ENCODE measurements around the gene FICD.
"Not testable (repeated sequence)": the region's sequence is repeated elsewhere in the genome, so short reads cannot be mapped to it uniquely, and the experiment has no call there.

Gene FICD

GRCh38 chr12:108538616-108539195 is 23.6 kb downstream of the FICD start:
- TF ChIP-seq, protein P1, sequence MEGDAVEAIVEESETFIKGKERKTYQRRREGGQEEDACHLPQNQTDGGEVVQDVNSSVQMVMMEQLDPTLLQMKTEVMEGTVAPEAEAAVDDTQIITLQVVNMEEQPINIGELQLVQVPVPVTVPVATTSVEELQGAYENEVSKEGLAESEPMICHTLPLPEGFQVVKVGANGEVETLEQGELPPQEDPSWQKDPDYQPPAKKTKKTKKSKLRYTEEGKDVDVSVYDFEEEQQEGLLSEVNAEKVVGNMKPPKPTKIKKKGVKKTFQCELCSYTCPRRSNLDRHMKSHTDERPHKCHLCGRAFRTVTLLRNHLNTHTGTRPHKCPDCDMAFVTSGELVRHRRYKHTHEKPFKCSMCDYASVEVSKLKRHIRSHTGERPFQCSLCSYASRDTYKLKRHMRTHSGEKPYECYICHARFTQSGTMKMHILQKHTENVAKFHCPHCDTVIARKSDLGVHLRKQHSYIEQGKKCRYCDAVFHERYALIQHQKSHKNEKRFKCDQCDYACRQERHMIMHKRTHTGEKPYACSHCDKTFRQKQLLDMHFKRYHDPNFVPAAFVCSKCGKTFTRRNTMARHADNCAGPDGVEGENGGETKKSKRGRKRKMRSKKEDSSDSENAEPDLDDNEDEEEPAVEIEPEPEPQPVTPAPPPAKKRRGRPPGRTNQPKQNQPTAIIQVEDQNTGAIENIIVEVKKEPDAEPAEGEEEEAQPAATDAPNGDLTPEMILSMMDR (conservative IDR thresholded peaks at IDR 0.05; ENCODE audit: low read length): no peak
- no peak for DNase-seq (ENCODE audit: low read depth)
- no peak overlapping the region for H3K4me3 ChIP-seq (ENCODE audit: low read length)

GRCh38 chr12:108542320-108542719 is 27.2 kb downstream of the FICD start:
- TF ChIP-seq, protein P1 (conservative IDR thresholded peaks at IDR 0.05; ENCODE audit: low read length): no peak
- no peak overlapping the region for H3K4me3 ChIP-seq (ENCODE audit: low read length)

DNA sequence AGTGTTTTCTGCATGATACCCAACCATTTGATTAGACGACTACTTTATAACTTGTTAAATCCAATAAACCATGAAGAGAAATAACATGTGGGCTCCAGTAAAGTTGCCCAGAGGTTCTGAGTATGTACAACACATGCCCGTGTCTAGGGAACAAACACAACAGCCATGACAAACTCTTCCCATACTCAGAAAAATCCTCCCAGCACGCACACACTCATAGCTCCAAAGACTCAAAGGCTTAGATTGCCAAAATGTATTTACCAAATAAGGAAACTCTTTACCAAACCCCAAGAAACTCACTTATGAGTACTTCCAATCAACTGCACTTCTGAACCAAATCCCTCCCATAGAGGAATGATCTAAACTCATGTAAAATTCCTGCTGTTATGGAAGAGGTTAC is 28.6 kb downstream of the FICD start:
- H3K4me3 ChIP-seq (ENCODE audit: low read length): no peak overlapping the region
- TF ChIP-seq, protein P1 (conservative IDR thresholded peaks at IDR 0.05; ENCODE audit: low read length): no peak
- peak; percentile 68 for DNase-seq (ENCODE audit: low read depth)

More at GRCh38 chr12:108542320-108542719, 27.2 kb downstream of the FICD start:
- DNase-seq (ENCODE audit: low read depth): peak; percentile 25

DNA sequence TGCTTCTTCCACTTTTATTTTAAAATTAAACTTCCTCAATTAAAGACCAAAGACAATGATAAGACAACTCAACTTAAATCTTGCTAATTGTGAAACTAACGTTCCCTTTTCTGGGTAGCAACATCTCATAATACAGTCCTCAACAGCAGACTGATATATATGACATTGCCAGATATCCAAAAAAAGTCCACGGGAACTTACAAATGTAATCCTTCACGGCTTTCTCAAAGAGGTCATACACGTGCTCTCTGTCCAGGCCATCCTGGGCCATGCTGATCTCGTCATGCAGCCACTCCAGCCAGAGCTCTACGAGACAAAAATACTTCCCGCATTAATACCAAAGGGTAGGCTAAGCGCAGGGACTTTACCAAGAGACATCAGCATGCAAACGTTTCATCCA is 32.6 kb downstream of the FICD start:
- TF ChIP-seq, protein P1 (conservative IDR thresholded peaks at IDR 0.05; ENCODE audit: low read length): no peak
- DNase-seq (ENCODE audit: low read depth): no peak
- H3K4me3 ChIP-seq (ENCODE audit: low read length): no peak overlapping the region

DNA sequence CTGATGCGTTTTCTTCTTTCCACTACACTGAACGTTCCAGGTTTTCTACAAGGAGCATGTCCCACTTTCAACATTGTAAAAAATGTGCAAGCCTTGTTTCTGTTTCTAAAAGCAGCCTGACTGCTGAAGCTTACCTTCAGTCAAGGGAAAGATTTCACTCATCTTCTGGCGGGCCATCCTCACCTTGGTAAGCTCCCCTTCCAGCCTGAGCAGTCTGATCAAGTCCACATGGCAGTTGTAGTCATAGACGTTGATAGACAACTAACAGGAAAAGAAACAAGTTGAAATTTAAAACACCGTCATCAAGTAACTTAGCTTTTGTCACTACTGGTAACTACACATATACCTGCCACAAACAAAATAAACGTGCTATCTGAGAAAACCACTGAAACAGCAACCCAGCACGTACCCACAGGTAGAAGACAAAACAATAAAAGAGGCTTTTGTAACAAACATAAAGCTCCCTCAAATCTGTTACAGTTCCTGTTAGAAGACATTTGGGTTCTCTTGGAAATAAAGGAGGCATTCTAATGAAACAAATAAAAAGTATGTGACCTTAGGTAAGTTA is 34.0 kb downstream of the FICD start:
- TF ChIP-seq, protein P1 (conservative IDR thresholded peaks at IDR 0.05; ENCODE audit: low read length): no peak
- no peak for DNase-seq (ENCODE audit: low read depth)
- no peak overlapping the region for H3K4me3 ChIP-seq (ENCODE audit: low read length)

DNA sequence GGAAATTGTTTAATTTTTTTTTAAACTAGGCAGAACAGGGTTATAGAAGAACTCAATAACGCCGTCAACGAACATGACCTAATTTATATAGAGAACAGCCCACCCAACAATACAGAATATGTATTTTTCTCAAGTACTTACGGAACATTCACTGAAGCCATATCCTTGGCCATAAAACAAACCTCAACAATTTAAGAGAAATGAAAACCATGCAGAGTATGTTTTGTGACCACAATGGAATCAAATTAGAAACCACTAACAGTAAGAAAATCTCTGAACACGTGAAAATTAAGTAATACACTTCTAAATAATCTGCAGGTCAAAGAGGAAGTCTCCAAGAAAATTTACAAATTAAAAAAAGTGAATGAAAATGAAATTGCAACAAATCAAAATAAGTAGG is 36.5 kb downstream of the FICD start:
- DNase-seq (ENCODE audit: low read depth): peak; percentile 86
- TF ChIP-seq, protein P1 (conservative IDR thresholded peaks at IDR 0.05; ENCODE audit: low read length): no peak

DNA sequence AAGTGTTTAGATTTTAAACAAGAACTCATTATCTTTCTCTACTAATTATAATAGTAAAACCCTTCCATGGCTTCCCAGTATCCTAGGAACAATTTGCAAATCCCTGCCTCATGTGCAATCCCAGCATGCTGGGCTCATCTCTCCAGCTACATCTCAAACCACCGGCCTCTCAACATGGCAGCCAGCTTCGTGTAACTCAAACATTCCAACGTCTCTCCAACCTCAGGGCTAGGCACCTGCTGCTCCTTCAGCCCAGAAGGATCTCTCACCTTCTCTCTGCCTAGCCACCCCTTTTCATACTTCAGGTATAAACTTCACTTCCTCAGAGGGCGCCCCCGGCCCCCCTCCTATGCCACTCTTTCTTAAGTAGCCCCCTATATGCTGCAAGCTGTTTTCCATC is 38.7 kb downstream of the FICD start:
- no peak for DNase-seq (ENCODE audit: low read depth)
- H3K4me3 ChIP-seq (ENCODE audit: low read length): no peak overlapping the region

More for the DNA sequence above, 36.5 kb downstream of the FICD start:
- H3K4me3 ChIP-seq (ENCODE audit: low read length): no peak overlapping the region

GRCh38 chr12:108555383-108555782 is 40.3 kb downstream of the FICD start:
- not testable (repeated sequence) for DNase-seq (ENCODE audit: low read depth); H3K4me3 ChIP-seq (ENCODE audit: low read length)

More for the DNA sequence above, 38.7 kb downstream of the FICD start:
- TF ChIP-seq, protein P1 (conservative IDR thresholded peaks at IDR 0.05; ENCODE audit: low read length): no peak

Measured in AG10803 (cell line).